NCI-H82 (cell line): Measurements from ENCODE around the gene CEP295NL.
A peak's percentile ranks its signal among the peaks of the same experiment; 100 is the strongest.
"Not testable (repeated sequence)": the region's sequence is repeated elsewhere in the genome, so short reads cannot be mapped to it uniquely, and the experiment has no call there.

ENCODE experiments used
- DNase-seq: peaks from one replicate; lab custom pipeline; 2025; lab: John Stamatoyannopoulos, UW

Gene CEP295NL

GRCh38 chr17:78929908-78930775 lies 27.1 kb upstream of the CEP295NL start:
- DNase-seq, result no peak

- peak; percentile 20 for DNase-seq
Measured at GRCh38 chr17:78925662-78926555, 22.9 kb upstream of the CEP295NL start.

GRCh38 chr17:78925234-78925633 lies 22.2 kb upstream of the CEP295NL start, which contains the start of gene TIMP2:
TSS of gene TIMP2 (minus strand) at chr17:78925387. CDS start at chr17:78925088, 299 bp downstream.
- DNase-seq, result peak; percentile 92

GRCh38 chr17:78924481-78925151 lies 21.6 kb upstream of the CEP295NL start:
- peak; percentile 41 for DNase-seq

GRCh38 chr17:78923660-78924453 lies 20.9 kb upstream of the CEP295NL start:
- DNase-seq, result peak; percentile 53

- DNase-seq, result no peak
Measured at GRCh38 chr17:78922816-78923498, 20.0 kb upstream of the CEP295NL start.

GRCh38 chr17:78921437-78921971 lies 18.5 kb upstream of the CEP295NL start:
- peak; percentile 39 for DNase-seq

- DNase-seq, result no peak
Measured at GRCh38 chr17:78920528-78920927, 17.5 kb upstream of the CEP295NL start.

GRCh38 chr17:78919861-78920450 lies 17.0 kb upstream of the CEP295NL start:
- no peak for DNase-seq

GRCh38 chr17:78918979-78919378 lies 16.0 kb upstream of the CEP295NL start:
- no peak for DNase-seq

- DNase-seq, result no peak
Measured at GRCh38 chr17:78917451-78918275, 14.7 kb upstream of the CEP295NL start.

- no peak for DNase-seq
Measured at GRCh38 chr17:78915872-78916632, 13.1 kb upstream of the CEP295NL start.

GRCh38 chr17:78913115-78913514 lies 10.1 kb upstream of the CEP295NL start:
- DNase-seq, result no peak

- DNase-seq, result no peak
Measured at GRCh38 chr17:78912082-78912481, 9.1 kb upstream of the CEP295NL start.

GRCh38 chr17:78911543-78911942 lies 8.5 kb upstream of the CEP295NL start:
- not testable (repeated sequence) for DNase-seq

GRCh38 chr17:78910497-78911284 lies 7.7 kb upstream of the CEP295NL start:
- no peak for DNase-seq

- DNase-seq, result no peak
Measured at GRCh38 chr17:78908426-78908825, 5.4 kb upstream of the CEP295NL start.

- no peak for DNase-seq
Measured at GRCh38 chr17:78905541-78905940, 2.5 kb upstream of the CEP295NL start.
